ENCODE data around the gene PCED1B. TPM values are rescaled to one million over a fixed set of nuclear protein-coding genes. Genes with fewer than 3 reads are reported as not detected.

The PCED1B gene
- total RNA-seq, 1 experiment from 2014 or later, result 0.86 TPM

DNA sequence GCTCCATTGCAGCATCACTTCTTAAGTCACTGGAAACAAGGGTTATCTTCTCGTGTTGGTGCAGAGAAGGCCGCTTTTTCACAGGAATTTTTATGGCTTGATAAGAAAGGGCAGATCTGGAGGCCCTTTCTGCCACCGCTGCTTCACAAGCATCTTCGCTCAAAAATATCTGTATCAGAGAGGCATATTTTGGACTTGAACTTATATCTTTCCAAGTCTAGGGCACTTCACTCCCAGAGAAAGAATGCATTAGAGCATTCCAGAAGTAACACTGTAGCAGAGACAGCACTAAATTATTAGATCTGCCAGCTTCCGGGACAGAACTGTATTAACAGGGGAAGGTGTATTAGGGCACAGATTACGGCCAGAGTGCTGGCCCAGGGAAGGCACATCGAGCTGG is 152.0 kb downstream of the PCED1B start:
- intact Hi-C loops (cut with micrococcal nuclease), result no loop called here
- H3K9me2 ChIP-seq (ENCODE audit: insufficient read depth), result no peaks in the 10 kb centered on the region

More for the DNA sequence above, 152.0 kb downstream of the PCED1B start:
- H3K9me3 ChIP-seq (ENCODE audit: control insufficient read depth in 1 of 2, insufficient read depth in 1 of 2, low read depth in 1 of 2, low read length in 2 of 2), result no peaks in the 10 kb centered on the region
- ChIA-PET RAD21 (ENCODE audit: low non-redundant PET in 1 of 2, low total read pairs in 2 of 2, uncharacterized antibody in 2 of 2, unreplicated experiment in 2 of 2) (no interaction called here), POLR2A (no interaction called here), CTCF (no interaction called here)
- H3K36me3 ChIP-seq (ENCODE audit: control insufficient read depth in 1 of 2, insufficient read depth in 2 of 2, low read length in 2 of 2), result no peaks in the 10 kb centered on the region
- H4K20me1 ChIP-seq (ENCODE audit: insufficient read depth), result no peaks in the 10 kb centered on the region
- no TSS peak for BruUV-seq (replicated peaks)
- TF ChIP-seq YY1 (IDR thresholded peaks at IDR 0.05; ENCODE audit: extremely low read depth, insufficient replicate concordance, low read depth, low read length) (no peak), POLR2A (IDR thresholded peaks at IDR 0.05; ENCODE audit: borderline replicate concordance, extremely low read depth, insufficient read depth, insufficient read length) (no peak), ELF1 (IDR thresholded peaks at IDR 0.05; ENCODE audit: borderline replicate concordance, low read depth) (no peak), RAD21 (IDR thresholded peaks at IDR 0.05; ENCODE audit: low read depth) (no peak), CEBPB (IDR thresholded peaks at IDR 0.05; ENCODE audit: low read depth) (no peak), POLR2AphosphoS5 (IDR thresholded peaks at IDR 0.05; ENCODE audit: low read depth, low read length) (no peak), EZH2 (IDR thresholded peaks at IDR 0.05) (no peak), ZFX (IDR thresholded peaks at IDR 0.05) (no peak), ZNF274 (IDR thresholded peaks at IDR 0.05; ENCODE audit: low read depth, low read length) (no peak)
- TF ChIP-seq, protein P1, sequence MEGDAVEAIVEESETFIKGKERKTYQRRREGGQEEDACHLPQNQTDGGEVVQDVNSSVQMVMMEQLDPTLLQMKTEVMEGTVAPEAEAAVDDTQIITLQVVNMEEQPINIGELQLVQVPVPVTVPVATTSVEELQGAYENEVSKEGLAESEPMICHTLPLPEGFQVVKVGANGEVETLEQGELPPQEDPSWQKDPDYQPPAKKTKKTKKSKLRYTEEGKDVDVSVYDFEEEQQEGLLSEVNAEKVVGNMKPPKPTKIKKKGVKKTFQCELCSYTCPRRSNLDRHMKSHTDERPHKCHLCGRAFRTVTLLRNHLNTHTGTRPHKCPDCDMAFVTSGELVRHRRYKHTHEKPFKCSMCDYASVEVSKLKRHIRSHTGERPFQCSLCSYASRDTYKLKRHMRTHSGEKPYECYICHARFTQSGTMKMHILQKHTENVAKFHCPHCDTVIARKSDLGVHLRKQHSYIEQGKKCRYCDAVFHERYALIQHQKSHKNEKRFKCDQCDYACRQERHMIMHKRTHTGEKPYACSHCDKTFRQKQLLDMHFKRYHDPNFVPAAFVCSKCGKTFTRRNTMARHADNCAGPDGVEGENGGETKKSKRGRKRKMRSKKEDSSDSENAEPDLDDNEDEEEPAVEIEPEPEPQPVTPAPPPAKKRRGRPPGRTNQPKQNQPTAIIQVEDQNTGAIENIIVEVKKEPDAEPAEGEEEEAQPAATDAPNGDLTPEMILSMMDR (IDR thresholded peaks at IDR 0.05 in 2 of 3, conservative IDR thresholded peaks at IDR 0.05 in 1 of 3; ENCODE audit: borderline replicate concordance in 1 of 3, insufficient read depth in 1 of 3, low read depth in 2 of 3, low read length in 2 of 3), result no peak
- TF ChIP-seq, protein P2, sequence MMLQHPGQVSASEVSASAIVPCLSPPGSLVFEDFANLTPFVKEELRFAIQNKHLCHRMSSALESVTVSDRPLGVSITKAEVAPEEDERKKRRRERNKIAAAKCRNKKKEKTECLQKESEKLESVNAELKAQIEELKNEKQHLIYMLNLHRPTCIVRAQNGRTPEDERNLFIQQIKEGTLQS (IDR thresholded peaks at IDR 0.05), result no peak
- TF ChIP-seq, protein P3, sequence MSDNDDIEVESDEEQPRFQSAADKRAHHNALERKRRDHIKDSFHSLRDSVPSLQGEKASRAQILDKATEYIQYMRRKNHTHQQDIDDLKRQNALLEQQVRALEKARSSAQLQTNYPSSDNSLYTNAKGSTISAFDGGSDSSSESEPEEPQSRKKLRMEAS (IDR thresholded peaks at IDR 0.05), result no peak
- no peak overlapping the region for H2AFZ ChIP-seq (ENCODE audit: low read depth, low read length, poor library complexity, severe bottlenecking)
- no peak overlapping the region for H3K9ac ChIP-seq (ENCODE audit: low read length)
- H3K4me2 ChIP-seq (ENCODE audit: low read length), result no peak overlapping the region
- H3K79me2 ChIP-seq (ENCODE audit: insufficient read depth, low read length), result no peaks in the 10 kb centered on the region
- H3K4me1 ChIP-seq (ENCODE audit: control insufficient read depth in 1 of 2, insufficient read depth in 2 of 2, low read length in 2 of 2), result peaks cover 2 to 26% of the 10 kb centered on the region in 2 experiments
- no peak for DNase-seq (ENCODE audit: low read depth, low spot score)
- no peak for ATAC-seq
- no peak overlapping the region for H3K4me3 ChIP-seq (replicated peaks in 1 of 2; ENCODE audit: low read depth in 1 of 2, low read length in 2 of 2)
- no peak overlapping the region for H3K27ac ChIP-seq (ENCODE audit: low read depth, low read length)
- H3K27me3 ChIP-seq (ENCODE audit: insufficient read depth, low read length), result no peaks in the 10 kb centered on the region

Data from HCT116 (cell line).